ENCODE data around the gene TNRC6C.
A peak's percentile ranks its signal among the peaks of the same experiment; 100 is the strongest.

TNRC6C gene

GRCh38 chr17:78000341-78000740 is 41.8 kb downstream of the TNRC6C start:
- no peak overlapping the region for H3K4me3 ChIP-seq (ENCODE audit: low read depth, low read length)
- no peak for TF ChIP-seq MAX (IDR thresholded peaks at IDR 0.05; ENCODE audit: low read depth, low read length)
- no peak for TF ChIP-seq CTCF (IDR thresholded peaks at IDR 0.05; ENCODE audit: low read depth, low read length)
- no peak for TF ChIP-seq MYC (IDR thresholded peaks at IDR 0.05; ENCODE audit: low read depth, low read length)
- no peak for TF ChIP-seq POLR2A (IDR thresholded peaks at IDR 0.05; ENCODE audit: extremely low read depth, insufficient read length)
- peak; percentile 8 for DNase-seq (ENCODE audit: low read depth)

GRCh38 chr17:78001182-78001581 is 42.7 kb downstream of the TNRC6C start:
- TF ChIP-seq POLR2A (IDR thresholded peaks at IDR 0.05; ENCODE audit: extremely low read depth, insufficient read length) (no peak), MAX (IDR thresholded peaks at IDR 0.05; ENCODE audit: low read depth, low read length) (no peak), CTCF (IDR thresholded peaks at IDR 0.05; ENCODE audit: low read depth, low read length) (no peak), MYC (IDR thresholded peaks at IDR 0.05; ENCODE audit: low read depth, low read length) (no peak)
- no peak overlapping the region for H3K4me3 ChIP-seq (ENCODE audit: low read depth, low read length)
- no peak for DNase-seq (ENCODE audit: low read depth)

- H3K4me3 ChIP-seq (ENCODE audit: low read depth, low read length), result no peak overlapping the region
- TF ChIP-seq MAX (IDR thresholded peaks at IDR 0.05; ENCODE audit: low read depth, low read length), result no peak
- TF ChIP-seq CTCF (IDR thresholded peaks at IDR 0.05; ENCODE audit: low read depth, low read length), result no peak
- no peak for TF ChIP-seq MYC (IDR thresholded peaks at IDR 0.05; ENCODE audit: low read depth, low read length)
- no peak for TF ChIP-seq POLR2A (IDR thresholded peaks at IDR 0.05; ENCODE audit: extremely low read depth, insufficient read length)
Measured at GRCh38 chr17:78001612-78002011, 43.1 kb downstream of the TNRC6C start.

GRCh38 chr17:78002166-78002565 is 43.7 kb downstream of the TNRC6C start:
- TF ChIP-seq POLR2A (IDR thresholded peaks at IDR 0.05; ENCODE audit: extremely low read depth, insufficient read length) (no peak), MAX (IDR thresholded peaks at IDR 0.05; ENCODE audit: low read depth, low read length) (no peak), CTCF (IDR thresholded peaks at IDR 0.05; ENCODE audit: low read depth, low read length) (no peak), MYC (IDR thresholded peaks at IDR 0.05; ENCODE audit: low read depth, low read length) (no peak)
- no peak overlapping the region for H3K4me3 ChIP-seq (ENCODE audit: low read depth, low read length)
- DNase-seq (ENCODE audit: low read depth), result no peak

More at GRCh38 chr17:78001612-78002011, 43.1 kb downstream of the TNRC6C start:
- no peak for DNase-seq (ENCODE audit: low read depth)

GRCh38 chr17:78005452-78006171 is 47.1 kb downstream of the TNRC6C start:
- DNase-seq (ENCODE audit: low read depth), result no peak
- TF ChIP-seq CTCF (IDR thresholded peaks at IDR 0.05; ENCODE audit: low read depth, low read length) (no peak), POLR2A (IDR thresholded peaks at IDR 0.05; ENCODE audit: extremely low read depth, insufficient read length) (no peak), MAX (IDR thresholded peaks at IDR 0.05; ENCODE audit: low read depth, low read length) (no peak), MYC (IDR thresholded peaks at IDR 0.05; ENCODE audit: low read depth, low read length) (no peak)
- H3K4me3 ChIP-seq (ENCODE audit: low read depth, low read length), result no peak overlapping the region

All from NB4 (cell line).